ENCODE measurements around the gene GRIN2A.

The GRIN2A gene

GRCh38 chr16:9964426-9964825, 217.8 kb downstream of the GRIN2A start:
- DNase-seq = no peak
- TF ChIP-seq GATA1 (IDR thresholded peaks at IDR 0.05; ENCODE audit: low read depth, low read length) (no peak), POLR2A (IDR thresholded peaks at IDR 0.05; ENCODE audit: low read length) (no peak)

GRCh38 chr16:9957433-9957832, 224.8 kb downstream of the GRIN2A start:
- TF ChIP-seq POLR2A (IDR thresholded peaks at IDR 0.05; ENCODE audit: low read length) = no peak
- TF ChIP-seq GATA1 (IDR thresholded peaks at IDR 0.05; ENCODE audit: low read depth, low read length) = no peak
- no peak for DNase-seq

DNA sequence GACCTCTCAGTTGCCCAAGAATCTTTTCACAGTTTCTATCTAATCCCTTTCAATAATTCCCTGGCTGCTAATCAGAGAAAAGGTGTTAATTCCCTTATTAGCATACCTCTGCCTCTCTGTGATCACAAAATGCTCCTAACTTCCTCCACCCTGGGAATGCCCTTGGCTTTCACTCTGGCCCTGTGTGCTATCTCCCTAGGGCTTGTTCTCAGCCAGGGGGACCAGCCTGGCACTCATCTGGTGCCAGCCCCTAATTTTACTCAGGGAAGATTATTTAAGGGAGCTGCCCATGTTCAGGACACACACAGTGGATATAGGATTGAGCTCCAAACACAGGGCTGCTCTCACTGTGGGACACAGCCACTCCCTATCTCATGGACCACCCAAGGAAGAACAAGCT, 225.2 kb downstream of the GRIN2A start:
- no peak for DNase-seq
- TF ChIP-seq POLR2A (IDR thresholded peaks at IDR 0.05; ENCODE audit: low read length) (no peak), GATA1 (IDR thresholded peaks at IDR 0.05; ENCODE audit: low read depth, low read length) (no peak)

- DNase-seq = no peak
- TF ChIP-seq POLR2A (IDR thresholded peaks at IDR 0.05; ENCODE audit: low read length) = no peak
- no peak for TF ChIP-seq GATA1 (IDR thresholded peaks at IDR 0.05; ENCODE audit: low read depth, low read length)
Measured at GRCh38 chr16:9955677-9956076, 226.6 kb downstream of the GRIN2A start.

- TF ChIP-seq GATA1 (IDR thresholded peaks at IDR 0.05; ENCODE audit: low read depth, low read length) (no peak), POLR2A (IDR thresholded peaks at IDR 0.05; ENCODE audit: low read length) (no peak)
- no peak for DNase-seq
Measured at GRCh38 chr16:9953908-9954570, 228.2 kb downstream of the GRIN2A start.

DNA sequence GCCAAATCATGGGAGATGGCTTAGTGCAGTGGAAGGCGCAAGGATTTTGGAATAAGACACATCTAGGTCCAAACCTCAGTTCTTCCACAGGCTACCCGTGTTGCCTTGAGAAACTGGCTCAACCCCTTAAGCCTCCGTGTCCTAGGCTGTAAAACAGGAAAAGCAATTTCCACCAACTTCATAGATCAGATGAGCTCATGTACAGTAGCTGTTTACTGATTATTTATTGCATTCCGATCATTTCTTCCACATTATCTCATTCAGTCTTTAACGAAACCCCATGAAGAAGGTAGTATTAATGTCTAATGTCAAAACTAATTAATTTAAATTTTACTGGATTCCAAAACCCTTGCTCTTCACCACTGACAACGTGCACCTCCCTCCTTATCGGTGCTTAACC, 231.6 kb downstream of the GRIN2A start:
- TF ChIP-seq POLR2A (IDR thresholded peaks at IDR 0.05; ENCODE audit: low read length) (no peak), GATA1 (IDR thresholded peaks at IDR 0.05; ENCODE audit: low read depth, low read length) (no peak)

GRCh38 chr16:9949396-9949795, 232.8 kb downstream of the GRIN2A start:
- DNase-seq = no peak
- TF ChIP-seq POLR2A (IDR thresholded peaks at IDR 0.05; ENCODE audit: low read length) = no peak
- no peak for TF ChIP-seq GATA1 (IDR thresholded peaks at IDR 0.05; ENCODE audit: low read depth, low read length)

More for the DNA sequence above, 231.6 kb downstream of the GRIN2A start:
- DNase-seq = no peak

DNA sequence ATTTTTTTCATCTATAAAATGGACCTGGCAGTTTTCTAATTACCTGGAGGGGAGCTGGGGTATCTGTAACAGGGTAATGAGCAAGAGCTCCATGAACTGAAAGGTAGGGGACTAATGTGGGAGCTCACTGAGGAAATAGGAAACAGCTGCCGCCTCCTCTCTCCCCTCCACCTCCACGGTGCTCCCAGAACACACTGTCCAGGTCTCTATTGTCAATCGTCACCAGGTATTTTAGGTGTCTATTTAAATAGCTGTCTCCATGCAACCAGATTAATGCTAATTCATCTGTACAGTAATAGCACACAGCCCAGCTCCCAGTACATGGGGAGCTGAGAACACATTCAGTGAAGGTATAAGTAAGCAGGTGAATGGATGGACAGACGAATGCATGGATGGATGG, 233.3 kb downstream of the GRIN2A start:
- DNase-seq = no peak

DNA sequence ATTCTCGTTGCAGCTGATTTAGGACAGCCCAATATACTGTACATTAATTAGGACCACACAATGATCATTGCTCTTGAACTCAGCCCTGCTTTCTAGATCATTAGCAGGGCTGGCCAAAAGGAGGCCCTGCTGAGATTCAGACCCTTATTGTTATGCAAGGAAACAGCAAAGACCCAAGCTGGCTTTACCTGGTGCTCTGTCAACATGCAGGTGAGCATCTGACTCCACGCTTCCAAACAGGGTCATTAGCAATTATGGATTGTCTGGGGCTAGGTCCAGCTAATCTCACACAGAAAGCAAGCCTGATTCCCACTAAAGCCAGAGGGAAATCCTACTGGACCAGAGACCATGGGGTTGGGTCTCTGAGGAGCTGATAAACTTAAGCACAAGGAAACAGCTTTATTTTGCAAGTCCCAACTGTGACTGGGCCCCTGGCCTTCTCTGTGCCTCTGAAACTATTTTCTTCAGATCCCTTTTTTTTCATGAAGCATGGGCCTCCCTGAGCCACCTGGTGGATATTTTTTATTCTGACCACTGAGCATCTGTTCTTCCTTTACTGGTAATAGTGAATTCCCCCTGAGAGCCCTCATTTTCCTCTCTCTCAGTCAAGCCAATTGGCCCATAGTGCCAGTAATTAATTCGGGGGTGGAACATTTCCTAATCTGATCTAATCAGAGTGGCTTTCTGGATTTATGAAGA, 236.1 kb downstream of the GRIN2A start:
- TF ChIP-seq POLR2A (IDR thresholded peaks at IDR 0.05; ENCODE audit: low read length) = no peak
- TF ChIP-seq GATA1 (IDR thresholded peaks at IDR 0.05; ENCODE audit: low read depth, low read length) = no peak
- no peak for DNase-seq

More for the DNA sequence above, 233.3 kb downstream of the GRIN2A start:
- TF ChIP-seq POLR2A (IDR thresholded peaks at IDR 0.05; ENCODE audit: low read length) = no peak
- TF ChIP-seq GATA1 (IDR thresholded peaks at IDR 0.05; ENCODE audit: low read depth, low read length) = no peak

- no peak for DNase-seq
- TF ChIP-seq POLR2A (IDR thresholded peaks at IDR 0.05; ENCODE audit: low read length) (no peak), GATA1 (IDR thresholded peaks at IDR 0.05; ENCODE audit: low read depth, low read length) (no peak)
Measured at GRCh38 chr16:9943121-9943520, 239.1 kb downstream of the GRIN2A start.

- TF ChIP-seq GATA1 (IDR thresholded peaks at IDR 0.05; ENCODE audit: low read depth, low read length) (no peak), POLR2A (IDR thresholded peaks at IDR 0.05; ENCODE audit: low read length) (no peak)
- no peak for DNase-seq
Measured at GRCh38 chr16:9941245-9941644, 241.0 kb downstream of the GRIN2A start.

DNA sequence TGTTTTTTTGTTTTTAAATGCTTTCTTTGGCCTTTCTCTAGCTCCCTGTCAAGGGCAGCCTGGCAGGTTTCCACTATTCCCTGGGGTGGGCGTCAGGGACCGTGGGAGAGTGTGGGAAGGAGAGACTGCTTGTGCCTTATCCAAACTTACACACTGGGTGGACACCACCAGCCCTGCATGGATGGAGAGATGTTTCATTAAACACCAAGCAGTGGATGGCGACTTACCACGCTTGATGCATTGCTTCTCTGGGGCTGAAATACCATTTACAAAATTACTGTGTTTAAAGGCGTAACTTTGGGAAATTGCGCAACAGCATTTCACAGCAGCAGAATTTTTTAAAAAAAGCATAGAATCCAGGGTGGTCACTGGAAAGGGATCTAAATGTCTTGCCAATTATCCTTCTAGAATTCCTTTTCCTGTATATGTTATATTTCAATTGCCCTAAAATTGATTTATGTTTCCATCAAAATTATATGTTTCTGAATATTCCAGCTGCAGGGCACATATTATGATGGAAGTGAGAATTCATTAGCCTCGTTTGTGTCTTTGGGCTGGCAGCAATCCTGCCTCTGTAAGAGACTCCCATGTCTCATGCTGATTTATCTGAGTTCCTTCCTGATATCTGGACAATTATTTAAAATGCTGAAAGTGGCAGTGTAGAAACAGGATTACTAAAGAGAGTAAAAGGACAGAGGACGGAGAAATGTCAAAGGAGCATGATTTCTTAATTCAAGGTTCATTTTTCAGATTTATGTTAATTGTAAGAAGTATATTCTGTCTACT, 247.3 kb downstream of the GRIN2A start:
- TF ChIP-seq GATA1 (IDR thresholded peaks at IDR 0.05; ENCODE audit: low read depth, low read length) (no peak), POLR2A (IDR thresholded peaks at IDR 0.05; ENCODE audit: low read length) (no peak)
- DNase-seq = no peak

DNA sequence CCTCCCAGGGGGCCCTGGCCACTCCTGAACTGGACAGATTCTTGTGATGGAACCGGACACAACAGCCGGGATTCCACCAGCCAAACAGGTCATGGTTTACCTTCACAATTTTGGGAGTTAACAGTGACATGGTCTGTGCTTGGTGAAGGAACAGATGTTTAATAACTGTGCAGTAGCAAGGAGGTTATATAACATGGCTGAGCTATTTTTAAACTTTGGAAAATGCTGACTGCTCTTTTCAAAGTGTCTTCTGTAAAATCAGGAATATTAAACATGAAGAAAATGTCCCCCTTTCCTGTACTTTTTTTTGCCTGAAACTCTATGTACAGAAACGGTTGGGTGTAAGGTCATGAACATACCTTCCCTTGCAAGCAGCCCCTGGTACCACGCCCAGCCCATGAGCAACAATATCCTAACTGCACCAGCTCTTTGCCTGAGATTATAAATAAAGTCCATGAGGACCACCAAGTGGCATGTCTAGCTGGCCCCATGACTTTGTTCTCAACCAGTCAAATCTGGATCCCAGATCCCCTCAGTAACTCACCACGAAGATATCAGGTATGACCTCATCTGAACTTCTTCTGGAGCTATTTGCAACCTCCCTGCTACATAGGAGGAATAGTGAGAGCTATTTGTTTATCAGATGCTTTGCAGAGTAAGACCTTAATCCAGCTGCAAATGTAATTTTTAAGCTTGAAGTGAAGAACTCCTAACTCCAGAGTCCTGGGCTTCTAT, 249.1 kb downstream of the GRIN2A start:
- DNase-seq = no peak
- no peak for TF ChIP-seq POLR2A (IDR thresholded peaks at IDR 0.05; ENCODE audit: low read length)

DNA sequence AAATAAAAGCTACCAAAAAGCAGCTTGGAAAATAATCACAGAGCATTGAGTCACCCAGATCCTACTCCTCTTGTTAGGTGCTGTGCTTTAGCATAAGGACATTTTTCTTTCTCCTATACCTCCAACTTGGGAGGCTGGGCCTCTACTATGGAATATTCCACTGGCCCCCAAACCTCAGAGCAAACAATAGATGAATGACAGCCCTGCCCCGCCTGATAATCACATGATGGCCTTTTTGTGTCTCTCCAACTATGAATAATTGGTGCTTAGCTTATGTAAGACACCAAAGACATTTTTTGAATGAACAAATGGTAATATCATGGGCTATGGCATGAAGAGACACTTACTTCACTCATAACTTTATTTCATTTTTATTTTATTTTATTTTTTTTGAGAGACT, 250.2 kb downstream of the GRIN2A start:
- no peak for DNase-seq
- TF ChIP-seq POLR2A (IDR thresholded peaks at IDR 0.05; ENCODE audit: low read length) (no peak), GATA1 (IDR thresholded peaks at IDR 0.05; ENCODE audit: low read depth, low read length) (no peak)

All from erythroblast (primary cell).